ENCODE data around the gene TMEM191B. TPM values are rescaled to one million over a fixed set of nuclear protein-coding genes. Genes with fewer than 3 reads are reported as not detected.
"Not testable (repeated sequence)": the region's sequence is repeated elsewhere in the genome, so short reads cannot be mapped to it uniquely, and the experiment has no call there.

TMEM191B gene
- total RNA-seq, 1 donor from 2014 or later = 2.8 TPM

- H3K79me2 ChIP-seq (ENCODE audit: insufficient read depth, low read length); H4K20me1 ChIP-seq (ENCODE audit: insufficient read depth, low read length); H3K27ac Mint-ChIP-seq (ENCODE audit: unreplicated experiment); H3K4me1 Mint-ChIP-seq (ENCODE audit: low read depth, unreplicated experiment); H3K9me3 ChIP-seq (ENCODE audit: insufficient read depth, low read depth, low read length); H3K27me3 Mint-ChIP-seq (ENCODE audit: low read depth, unreplicated experiment); H3K9me3 Mint-ChIP-seq (ENCODE audit: unreplicated experiment); H3K27me3 ChIP-seq (ENCODE audit: insufficient read depth, low read length); H3K4me3 Mint-ChIP-seq (ENCODE audit: unreplicated experiment); H2AFZ ChIP-seq (ENCODE audit: low read depth, low read length); H3K9ac ChIP-seq (ENCODE audit: low read length); H3K36me3 ChIP-seq (ENCODE audit: insufficient read depth, low read length); H3K4me2 ChIP-seq (ENCODE audit: low read length); H3K4me1 ChIP-seq (ENCODE audit: insufficient read depth, low read length); H3K4me3 ChIP-seq (ENCODE audit: insufficient read depth, low read depth, low read length); DNase-seq (ENCODE audit: low read depth); FAIRE-seq; H3K36me3 Mint-ChIP-seq (ENCODE audit: low read depth, unreplicated experiment); H3K27ac ChIP-seq (ENCODE audit: low read depth, low read length): not testable (repeated sequence)
Observed at GRCh38 chr22:18539994-18540393, 12.4 kb downstream of the TMEM191B start.

GRCh38 chr22:18543400-18543799 is 15.8 kb downstream of the TMEM191B start:
- not testable (repeated sequence) for H3K4me1 Mint-ChIP-seq (ENCODE audit: low read depth, unreplicated experiment); H4K20me1 ChIP-seq (ENCODE audit: insufficient read depth, low read length); FAIRE-seq; H3K36me3 Mint-ChIP-seq (ENCODE audit: low read depth, unreplicated experiment); H3K9ac ChIP-seq (ENCODE audit: low read length); H3K4me2 ChIP-seq (ENCODE audit: low read length); H3K4me3 Mint-ChIP-seq (ENCODE audit: unreplicated experiment); DNase-seq (ENCODE audit: low read depth); H2AFZ ChIP-seq (ENCODE audit: low read depth, low read length); H3K27me3 ChIP-seq (ENCODE audit: insufficient read depth, low read length); H3K79me2 ChIP-seq (ENCODE audit: insufficient read depth, low read length); H3K27ac Mint-ChIP-seq (ENCODE audit: unreplicated experiment); H3K4me3 ChIP-seq (ENCODE audit: insufficient read depth, low read depth, low read length); H3K9me3 ChIP-seq (ENCODE audit: insufficient read depth, low read depth, low read length); H3K27me3 Mint-ChIP-seq (ENCODE audit: low read depth, unreplicated experiment); H3K4me1 ChIP-seq (ENCODE audit: insufficient read depth, low read length); H3K27ac ChIP-seq (ENCODE audit: low read depth, low read length); H3K9me3 Mint-ChIP-seq (ENCODE audit: unreplicated experiment); H3K36me3 ChIP-seq (ENCODE audit: insufficient read depth, low read length)

GRCh38 chr22:18544615-18545014 is 17.0 kb downstream of the TMEM191B start:
- FAIRE-seq; H3K4me2 ChIP-seq (ENCODE audit: low read length); H3K9ac ChIP-seq (ENCODE audit: low read length); H3K9me3 Mint-ChIP-seq (ENCODE audit: unreplicated experiment); H3K27ac Mint-ChIP-seq (ENCODE audit: unreplicated experiment); H3K4me1 ChIP-seq (ENCODE audit: insufficient read depth, low read length); H3K4me1 Mint-ChIP-seq (ENCODE audit: low read depth, unreplicated experiment); H3K79me2 ChIP-seq (ENCODE audit: insufficient read depth, low read length); H3K27me3 Mint-ChIP-seq (ENCODE audit: low read depth, unreplicated experiment); H3K4me3 Mint-ChIP-seq (ENCODE audit: unreplicated experiment); H2AFZ ChIP-seq (ENCODE audit: low read depth, low read length); DNase-seq (ENCODE audit: low read depth); H3K4me3 ChIP-seq (ENCODE audit: insufficient read depth, low read depth, low read length); H4K20me1 ChIP-seq (ENCODE audit: insufficient read depth, low read length); H3K27me3 ChIP-seq (ENCODE audit: insufficient read depth, low read length); H3K36me3 Mint-ChIP-seq (ENCODE audit: low read depth, unreplicated experiment); H3K36me3 ChIP-seq (ENCODE audit: insufficient read depth, low read length); H3K27ac ChIP-seq (ENCODE audit: low read depth, low read length); H3K9me3 ChIP-seq (ENCODE audit: insufficient read depth, low read depth, low read length): not testable (repeated sequence)

- not testable (repeated sequence) for H3K36me3 ChIP-seq (ENCODE audit: insufficient read depth, low read length); H3K4me3 Mint-ChIP-seq (ENCODE audit: unreplicated experiment); H3K79me2 ChIP-seq (ENCODE audit: insufficient read depth, low read length); H3K27me3 Mint-ChIP-seq (ENCODE audit: low read depth, unreplicated experiment); H3K9me3 ChIP-seq (ENCODE audit: insufficient read depth, low read depth, low read length); H3K9me3 Mint-ChIP-seq (ENCODE audit: unreplicated experiment); H3K27me3 ChIP-seq (ENCODE audit: insufficient read depth, low read length); H3K4me2 ChIP-seq (ENCODE audit: low read length); H3K4me1 ChIP-seq (ENCODE audit: insufficient read depth, low read length); H2AFZ ChIP-seq (ENCODE audit: low read depth, low read length); H3K4me1 Mint-ChIP-seq (ENCODE audit: low read depth, unreplicated experiment); H4K20me1 ChIP-seq (ENCODE audit: insufficient read depth, low read length); DNase-seq (ENCODE audit: low read depth); H3K36me3 Mint-ChIP-seq (ENCODE audit: low read depth, unreplicated experiment); H3K9ac ChIP-seq (ENCODE audit: low read length); FAIRE-seq; H3K27ac ChIP-seq (ENCODE audit: low read depth, low read length); H3K27ac Mint-ChIP-seq (ENCODE audit: unreplicated experiment); H3K4me3 ChIP-seq (ENCODE audit: insufficient read depth, low read depth, low read length)
Observed at GRCh38 chr22:18549458-18550179, 22.0 kb downstream of the TMEM191B start.

DNA sequence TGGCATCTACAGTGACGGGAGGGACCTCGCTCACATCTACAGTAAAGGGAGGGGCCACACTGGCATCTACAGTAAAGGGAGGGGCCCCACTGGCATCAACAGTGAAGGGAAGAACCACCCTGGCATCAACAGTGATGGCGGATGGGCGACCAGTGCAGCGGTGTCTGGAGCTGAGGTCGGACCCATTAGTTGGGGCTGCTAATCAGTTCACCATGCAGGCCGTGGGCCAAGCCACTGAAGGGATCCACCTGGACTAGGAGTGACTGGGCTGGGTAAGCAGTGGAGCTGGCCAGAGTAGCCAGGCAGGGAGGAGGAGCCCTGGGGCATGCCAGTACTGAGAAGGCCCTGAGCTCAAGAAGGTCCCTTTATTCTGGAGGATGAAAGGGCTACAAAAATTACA is 23.4 kb downstream of the TMEM191B start:
- H3K27me3 Mint-ChIP-seq (ENCODE audit: low read depth, unreplicated experiment); H4K20me1 ChIP-seq (ENCODE audit: insufficient read depth, low read length); H3K27ac Mint-ChIP-seq (ENCODE audit: unreplicated experiment); H3K4me1 ChIP-seq (ENCODE audit: insufficient read depth, low read length); H3K9me3 Mint-ChIP-seq (ENCODE audit: unreplicated experiment); H3K4me2 ChIP-seq (ENCODE audit: low read length); H3K4me1 Mint-ChIP-seq (ENCODE audit: low read depth, unreplicated experiment); H3K4me3 ChIP-seq (ENCODE audit: insufficient read depth, low read depth, low read length); H3K9me3 ChIP-seq (ENCODE audit: insufficient read depth, low read depth, low read length); H3K4me3 Mint-ChIP-seq (ENCODE audit: unreplicated experiment); H3K36me3 ChIP-seq (ENCODE audit: insufficient read depth, low read length); H3K27ac ChIP-seq (ENCODE audit: low read depth, low read length); H2AFZ ChIP-seq (ENCODE audit: low read depth, low read length); H3K36me3 Mint-ChIP-seq (ENCODE audit: low read depth, unreplicated experiment); H3K79me2 ChIP-seq (ENCODE audit: insufficient read depth, low read length); DNase-seq (ENCODE audit: low read depth); H3K9ac ChIP-seq (ENCODE audit: low read length); H3K27me3 ChIP-seq (ENCODE audit: insufficient read depth, low read length); FAIRE-seq: not testable (repeated sequence)

GRCh38 chr22:18552839-18553597 is 25.4 kb downstream of the TMEM191B start:
- not testable (repeated sequence) for H3K4me3 ChIP-seq (ENCODE audit: insufficient read depth, low read depth, low read length); H3K4me1 Mint-ChIP-seq (ENCODE audit: low read depth, unreplicated experiment); H3K9me3 Mint-ChIP-seq (ENCODE audit: unreplicated experiment); H3K4me3 Mint-ChIP-seq (ENCODE audit: unreplicated experiment); FAIRE-seq; H2AFZ ChIP-seq (ENCODE audit: low read depth, low read length); H3K4me1 ChIP-seq (ENCODE audit: insufficient read depth, low read length); H3K9ac ChIP-seq (ENCODE audit: low read length); H4K20me1 ChIP-seq (ENCODE audit: insufficient read depth, low read length); H3K27ac Mint-ChIP-seq (ENCODE audit: unreplicated experiment); H3K27me3 ChIP-seq (ENCODE audit: insufficient read depth, low read length); H3K9me3 ChIP-seq (ENCODE audit: insufficient read depth, low read depth, low read length); DNase-seq (ENCODE audit: low read depth); H3K36me3 Mint-ChIP-seq (ENCODE audit: low read depth, unreplicated experiment); H3K4me2 ChIP-seq (ENCODE audit: low read length); H3K79me2 ChIP-seq (ENCODE audit: insufficient read depth, low read length); H3K27me3 Mint-ChIP-seq (ENCODE audit: low read depth, unreplicated experiment); H3K36me3 ChIP-seq (ENCODE audit: insufficient read depth, low read length); H3K27ac ChIP-seq (ENCODE audit: low read depth, low read length)
